SH-SY5Y (cell line): ENCODE results near the gene HECTD4.

ENCODE experiments used
- GATA2 ChIP-seq: IDR thresholded peaks from 2 replicates; pipeline ENCODE4 v1.6.1; 2011; ENCODE audit warnings: mild to moderate bottlenecking, low read depth, low read length
- GATA3 ChIP-seq: IDR thresholded peaks from 2 replicates; pipeline ENCODE4 v1.6.1; 2011; ENCODE audit warnings: low read depth, mild to moderate bottlenecking, low read length, moderate library complexity

DNA sequence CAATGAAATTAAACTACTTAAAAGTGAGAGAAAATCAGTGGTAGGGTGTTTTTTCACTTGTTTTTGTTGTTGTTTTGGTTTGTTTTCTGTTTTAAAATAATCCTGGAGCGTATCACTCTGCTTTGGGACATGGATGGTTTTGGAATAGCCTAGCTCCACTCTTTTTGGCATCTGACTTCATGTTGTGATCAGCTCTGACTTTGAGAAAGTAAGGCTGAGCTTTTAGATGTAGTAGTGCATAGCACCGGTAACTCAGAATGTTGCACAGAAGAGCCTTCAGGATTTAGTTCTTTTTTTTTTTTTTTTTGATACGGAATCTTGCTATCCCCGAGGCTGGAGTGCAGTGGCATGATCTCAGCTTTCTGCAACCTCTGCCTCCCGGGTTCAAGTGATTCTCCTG is 248.8 kb downstream of the HECTD4 start:
- no peak for TF ChIP-seq GATA2
- no peak for TF ChIP-seq GATA3
